ENCODE measurements around the gene HIVEP2. TPM values are rescaled to one million over a fixed set of nuclear protein-coding genes. Genes with fewer than 3 reads are reported as not detected.

The HIVEP2 gene
- total RNA-seq, 1 experiment from 2014 or later, result 4.2 TPM

- Histone ChIP-seq H4K91ac (ENCODE audit: insufficient read length, low read depth, low read length) (no peak overlapping the region), H2AFZ (ENCODE audit: low read length) (no peak overlapping the region), H3K27ac (ENCODE audit: insufficient read length, low read depth, low read length) (no peak overlapping the region), H3K23me2 (ENCODE audit: insufficient read length, low read depth, low read length, poor library complexity, severe bottlenecking) (no peaks in the 10 kb centered on the region), H3K9me3 (ENCODE audit: control insufficient read depth, low read depth, low read length) (no peaks in the 10 kb centered on the region), H2BK20ac (ENCODE audit: low read depth, low read length, poor library complexity, severe bottlenecking) (no peak overlapping the region), H3K9ac (ENCODE audit: extremely low read depth, insufficient read length, low read length) (no peak overlapping the region), H2BK15ac (ENCODE audit: low read depth, low read length) (no peak overlapping the region), H2BK120ac (ENCODE audit: low read depth, low read length, poor library complexity, severe bottlenecking) (no peak overlapping the region), H3K14ac (ENCODE audit: insufficient read depth, low read length) (no peak overlapping the region), H2BK12ac (ENCODE audit: insufficient read length, low read depth, low read length) (no peak overlapping the region), H4K20me1 (ENCODE audit: control insufficient read depth, insufficient read depth, insufficient read length) (no peaks in the 10 kb centered on the region), H3K18ac (ENCODE audit: insufficient read length, low read depth, low read length) (no peak overlapping the region), H4K5ac (ENCODE audit: insufficient read length, low read depth, low read length) (no peak overlapping the region), H3K4me2 (ENCODE audit: insufficient read depth, insufficient read length, low read length) (no peak overlapping the region), H2BK5ac (ENCODE audit: insufficient read length, low read length) (no peak overlapping the region), H2AK5ac (ENCODE audit: insufficient read length, low read length) (no peak overlapping the region), H3T11ph (ENCODE audit: low read length) (no peak overlapping the region), H4K8ac (replicated peaks; ENCODE audit: insufficient read length, low read depth, low read length) (no peak overlapping the region), H3K4ac (ENCODE audit: low read depth, low read length) (no peak overlapping the region), H3K79me1 (ENCODE audit: insufficient read depth, low read depth, low read length, poor library complexity, severe bottlenecking) (no peaks in the 10 kb centered on the region), H3K56ac (ENCODE audit: insufficient read length, low read depth, low read length) (no peak overlapping the region), H3K27me3 (ENCODE audit: insufficient read depth, low read length) (no peaks in the 10 kb centered on the region), H3K4me1 (ENCODE audit: insufficient read depth, low read length) (no peaks in the 10 kb centered on the region), H3K23ac (ENCODE audit: insufficient read length, low read depth, low read length) (no peak overlapping the region), H3K79me2 (ENCODE audit: insufficient read depth, low read length) (no peaks in the 10 kb centered on the region)
- Mint-ChIP-seq H3K27me3 (ENCODE audit: low read depth) (no peaks in the 10 kb centered on the region), H3K4me1 (peaks cover 11 to 12% of the 10 kb centered on the region in 2 experiments), H3K27ac (no peak overlapping the region), H3K9me3 (no peaks in the 10 kb centered on the region; a peak in 1 of 5 replicates), H3K36me3 (ENCODE audit: insufficient read depth in 1 of 3, low read depth in 3 of 3) (no peaks in the 10 kb centered on the region), H3K4me3 (no peak overlapping the region)
- DNase-seq, result no peak
- WGBS (ENCODE audit: extremely low coverage, insufficient read length, low lambda C conversion rate), result no CpG with 5 or more reads among the region's 1 CpG
- no peak for TF ChIP-seq CTCF (conservative IDR thresholded peaks at IDR 0.05)
Observed at GRCh38 chr6:142825760-142826159, 119.2 kb downstream of the HIVEP2 start.
